ENCODE results near the gene OTUD7B.
A peak's percentile ranks its signal among the peaks of the same experiment; 100 is the strongest.

OTUD7B gene

GRCh38 chr1:149978547-149979023 is 31.9 kb downstream of the OTUD7B start (continued):
- TF ChIP-seq ZNF148 (tag by site-specific recombination; IDR thresholded peaks at IDR 0.05; ENCODE audit: borderline replicate concordance) = no peak
- TF ChIP-seq ZNF664 (tag by site-specific recombination; IDR thresholded peaks at IDR 0.05) = no peak
- no peak for TF ChIP-seq YY2 (tag by site-specific recombination; IDR thresholded peaks at IDR 0.05)
- TF ChIP-seq, protein P1, sequence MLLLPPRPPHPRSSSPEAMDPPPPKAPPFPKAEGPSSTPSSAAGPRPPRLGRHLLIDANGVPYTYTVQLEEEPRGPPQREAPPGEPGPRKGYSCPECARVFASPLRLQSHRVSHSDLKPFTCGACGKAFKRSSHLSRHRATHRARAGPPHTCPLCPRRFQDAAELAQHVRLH (tag by site-specific recombination; IDR thresholded peaks at IDR 0.05) = no peak
- TF ChIP-seq BCL6B (tag by site-specific recombination; IDR thresholded peaks at IDR 0.05) = no peak
- 0 out of 2 replicates have a peak, but pooled peaks have one; percentile 11 for TF ChIP-seq GFI1B (tag by site-specific recombination; IDR thresholded peaks at IDR 0.05)
- TF ChIP-seq ZBTB10 (tag by site-specific recombination; IDR thresholded peaks at IDR 0.05) = no peak
- no peak for TF ChIP-seq GLI2 (tag by site-specific recombination; IDR thresholded peaks at IDR 0.05; ENCODE audit: borderline replicate concordance, low read depth)
- TF ChIP-seq, protein P2, sequence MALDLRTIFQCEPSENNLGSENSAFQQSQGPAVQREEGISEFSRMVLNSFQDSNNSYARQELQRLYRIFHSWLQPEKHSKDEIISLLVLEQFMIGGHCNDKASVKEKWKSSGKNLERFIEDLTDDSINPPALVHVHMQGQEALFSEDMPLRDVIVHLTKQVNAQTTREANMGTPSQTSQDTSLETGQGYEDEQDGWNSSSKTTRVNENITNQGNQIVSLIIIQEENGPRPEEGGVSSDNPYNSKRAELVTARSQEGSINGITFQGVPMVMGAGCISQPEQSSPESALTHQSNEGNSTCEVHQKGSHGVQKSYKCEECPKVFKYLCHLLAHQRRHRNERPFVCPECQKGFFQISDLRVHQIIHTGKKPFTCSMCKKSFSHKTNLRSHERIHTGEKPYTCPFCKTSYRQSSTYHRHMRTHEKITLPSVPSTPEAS (tag by site-specific recombination; IDR thresholded peaks at IDR 0.05) = no peak
- TF ChIP-seq ZSCAN23 (tag by site-specific recombination; IDR thresholded peaks at IDR 0.05) = no peak
- peak; percentile 61; the same call in 1 of the 2 replicates for TF ChIP-seq ZNF843 (tag by site-specific recombination; IDR thresholded peaks at IDR 0.05)
- no peak for TF ChIP-seq ZBTB6 (tag by site-specific recombination; IDR thresholded peaks at IDR 0.05)
- no peak for TF ChIP-seq ZNF426 (tag by site-specific recombination; IDR thresholded peaks at IDR 0.05)
- TF ChIP-seq ZNF433 (tag by site-specific recombination; IDR thresholded peaks at IDR 0.05; ENCODE audit: low read depth) = no peak
- TF ChIP-seq ZNF10 (tag by site-specific recombination; IDR thresholded peaks at IDR 0.05) = peak; percentile 42; the same call in 1 of the 2 replicates
- no peak for TF ChIP-seq ZNF654 (tag by site-specific recombination; IDR thresholded peaks at IDR 0.05; ENCODE audit: low read depth)
- no peak for TF ChIP-seq HOXD13 (CRISPR knock-in tag; IDR thresholded peaks at IDR 0.05; ENCODE audit: borderline replicate concordance)
- no peak for TF ChIP-seq ZNF2 (tag by site-specific recombination; IDR thresholded peaks at IDR 0.05)
- no peak for TF ChIP-seq ZNF341 (tag by site-specific recombination; IDR thresholded peaks at IDR 0.05; ENCODE audit: low read depth)
- no peak for TF ChIP-seq SCRT1 (tag by site-specific recombination; IDR thresholded peaks at IDR 0.05; ENCODE audit: borderline replicate concordance)
- TF ChIP-seq ZNF302 (tag by site-specific recombination; IDR thresholded peaks at IDR 0.05; ENCODE audit: low read depth) = no peak
- no peak for TF ChIP-seq ZNF677 (tag by site-specific recombination; IDR thresholded peaks at IDR 0.05)
- no peak for TF ChIP-seq ZBTB1 (tag by site-specific recombination; IDR thresholded peaks at IDR 0.05)
- TF ChIP-seq ZNF837 (tag by site-specific recombination; IDR thresholded peaks at IDR 0.05) = no peak
- TF ChIP-seq REPIN1 (tag by site-specific recombination; IDR thresholded peaks at IDR 0.05; ENCODE audit: low read depth) = no peak
- TF ChIP-seq ZNF488 (tag by site-specific recombination; IDR thresholded peaks at IDR 0.05) = no peak
- no peak for TF ChIP-seq ZNF76 (tag by site-specific recombination; IDR thresholded peaks at IDR 0.05; ENCODE audit: borderline replicate concordance, low read depth)
- no peak for TF ChIP-seq ZNF514 (tag by site-specific recombination; IDR thresholded peaks at IDR 0.05)
- TF ChIP-seq PRDM6 (tag by site-specific recombination; IDR thresholded peaks at IDR 0.05) = peak; percentile 57
